Gastroesophageal sphincter (tissue), 4 donors: ENCODE data around the gene KDM2B. TPM values are rescaled to one million over a fixed set of nuclear protein-coding genes. Genes with fewer than 3 reads are reported as not detected.

Experiments used
- ATAC-seq: fragments of 150-250 bp; one replicate; pipeline ENCODE4 v1.9.1; 2016; ENCODE audit warnings: mild to moderate bottlenecking, moderate library complexity
- H3K27ac ChIP-seq, 4 donors: fragments of 200-600 bp; sonication (generic) in 3 of 4; 1 replicate in 3 of 4; 2 replicates in 1 of 4; pipeline ENCODE4 v1.5.1; 2016 to 2019
- H3K27me3 ChIP-seq: fragments of 200-600 bp; sonication (generic); one replicate; pipeline ENCODE4 v1.5.1; 2019
- H3K36me3 ChIP-seq, 2 donors: fragments of 200-600 bp; sonication (generic); one replicate each; pipeline ENCODE4 v1.5.1; 2019; ENCODE audit warnings: control low read depth in 1 of 2
- H3K4me1 ChIP-seq, 3 donors: fragments of 200-600 bp; sonication (generic); 1 replicate in 2 of 3; 2 replicates in 1 of 3; pipeline ENCODE4 v1.5.1; 2016 to 2019; ENCODE audit warnings: control low read depth in 2 of 3
- H3K4me3 ChIP-seq, 2 donors: fragments of 200-600 bp; sonication (generic); one replicate each; pipeline ENCODE4 v1.5.1; 2019; ENCODE audit warnings: mild to moderate bottlenecking in 1 of 2, moderate library complexity in 1 of 2
- H3K9me3 ChIP-seq, 3 donors: fragments of 200-600 bp; sonication (generic); one replicate each; pipeline ENCODE4 v1.5.1; 2017 to 2019; ENCODE audit warnings: control low read depth in 2 of 3
- EP300 ChIP-seq: sonication (generic); formaldehyde crosslinking; IDR thresholded peaks from one replicate; pipeline ENCODE4 v1.6.1; 2017; ENCODE audit warnings: antibody characterized with exemption, mild to moderate bottlenecking
- POLR2A ChIP-seq, 2 donors: fragments of 450-650 bp; IDR thresholded peaks; one replicate each; pipeline ENCODE4 v1.6.1; 2017; ENCODE audit warnings: antibody characterized with exemption in 2 of 2, mild to moderate bottlenecking in 2 of 2, moderate library complexity in 1 of 2
- POLR2AphosphoS5 ChIP-seq: sonication (generic); formaldehyde crosslinking; IDR thresholded peaks from one replicate; pipeline ENCODE4 v1.6.1; 2017; ENCODE audit warnings: antibody characterized with exemption
- WGBS, 2 donors: methylation state at CpG; one replicate each; pipeline ENCODE4 v1.1.5; 2018; ENCODE audit warnings: low coverage in 1 of 2; 5-methylcytosine and 5-hydroxymethylcytosine counted together
- total RNA-seq, 4 donors: library from RNA; depleted of rRNA; stranded (reverse); fragments of >200 nt; gene quantifications; one replicate each; pipeline ENCODE4 v1.1.0, GENCODE V29; 2016
- TF ChIP-seq, protein P1 (sequence below), 4 experiments: fragments of 200-600 bp in 2 of 4; fragments of 450-650 bp in 2 of 4; sonication (generic) in 1 of 4; IDR thresholded peaks; one replicate each; pipeline ENCODE4 v1.5.1; 2017 to 2019; ENCODE audit warnings: antibody characterized with exemption in 4 of 4, mild to moderate bottlenecking in 2 of 4, moderate library complexity in 2 of 4

The KDM2B gene
- total RNA-seq, 4 donors from 2014 or later: 10.0 to 26.5 (median 15.0) TPM

DNA sequence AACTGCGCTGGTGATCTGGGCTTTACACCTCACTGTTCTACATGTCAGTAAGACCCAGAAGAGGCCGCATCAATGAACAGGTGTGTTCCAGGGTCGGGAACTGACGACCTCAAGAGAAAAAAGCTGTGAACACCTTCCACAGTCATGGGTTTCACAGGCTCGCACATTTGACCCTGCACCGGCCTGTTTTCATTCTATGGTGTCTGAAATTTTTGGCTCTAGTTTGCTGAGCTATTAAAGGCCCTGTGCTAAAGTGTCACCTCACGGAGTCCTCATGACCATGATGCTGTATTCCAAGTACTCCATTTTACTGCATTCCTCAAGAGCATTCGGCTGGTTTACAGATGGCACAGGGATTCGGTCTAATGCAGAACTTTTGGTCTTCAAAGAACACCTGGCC is 78.9 kb downstream of the KDM2B start:
- Histone ChIP-seq H3K36me3 (peaks cover 0 to 35% of the 10 kb centered on the region in 2 donors), H3K27me3 (no peaks in the 10 kb centered on the region), H3K9me3 (no peaks in the 10 kb centered on the region), H3K27ac (no peak overlapping the region), H3K4me3 (no peak overlapping the region), H3K4me1 (peaks cover 0 to 16% (median 0%) of the 10 kb centered on the region in 3 donors)
- ATAC-seq: no peak
- TF ChIP-seq EP300 (no peak), POLR2A (IDR thresholded peaks at IDR 0.05) (no peak), POLR2AphosphoS5 (no peak)
- TF ChIP-seq, protein P1, sequence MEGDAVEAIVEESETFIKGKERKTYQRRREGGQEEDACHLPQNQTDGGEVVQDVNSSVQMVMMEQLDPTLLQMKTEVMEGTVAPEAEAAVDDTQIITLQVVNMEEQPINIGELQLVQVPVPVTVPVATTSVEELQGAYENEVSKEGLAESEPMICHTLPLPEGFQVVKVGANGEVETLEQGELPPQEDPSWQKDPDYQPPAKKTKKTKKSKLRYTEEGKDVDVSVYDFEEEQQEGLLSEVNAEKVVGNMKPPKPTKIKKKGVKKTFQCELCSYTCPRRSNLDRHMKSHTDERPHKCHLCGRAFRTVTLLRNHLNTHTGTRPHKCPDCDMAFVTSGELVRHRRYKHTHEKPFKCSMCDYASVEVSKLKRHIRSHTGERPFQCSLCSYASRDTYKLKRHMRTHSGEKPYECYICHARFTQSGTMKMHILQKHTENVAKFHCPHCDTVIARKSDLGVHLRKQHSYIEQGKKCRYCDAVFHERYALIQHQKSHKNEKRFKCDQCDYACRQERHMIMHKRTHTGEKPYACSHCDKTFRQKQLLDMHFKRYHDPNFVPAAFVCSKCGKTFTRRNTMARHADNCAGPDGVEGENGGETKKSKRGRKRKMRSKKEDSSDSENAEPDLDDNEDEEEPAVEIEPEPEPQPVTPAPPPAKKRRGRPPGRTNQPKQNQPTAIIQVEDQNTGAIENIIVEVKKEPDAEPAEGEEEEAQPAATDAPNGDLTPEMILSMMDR (IDR thresholded peaks at IDR 0.05): no peak
- WGBS, 2 donors: 80 to 100% methylated on average over 1 to 3 of the region's 9 CpGs

DNA sequence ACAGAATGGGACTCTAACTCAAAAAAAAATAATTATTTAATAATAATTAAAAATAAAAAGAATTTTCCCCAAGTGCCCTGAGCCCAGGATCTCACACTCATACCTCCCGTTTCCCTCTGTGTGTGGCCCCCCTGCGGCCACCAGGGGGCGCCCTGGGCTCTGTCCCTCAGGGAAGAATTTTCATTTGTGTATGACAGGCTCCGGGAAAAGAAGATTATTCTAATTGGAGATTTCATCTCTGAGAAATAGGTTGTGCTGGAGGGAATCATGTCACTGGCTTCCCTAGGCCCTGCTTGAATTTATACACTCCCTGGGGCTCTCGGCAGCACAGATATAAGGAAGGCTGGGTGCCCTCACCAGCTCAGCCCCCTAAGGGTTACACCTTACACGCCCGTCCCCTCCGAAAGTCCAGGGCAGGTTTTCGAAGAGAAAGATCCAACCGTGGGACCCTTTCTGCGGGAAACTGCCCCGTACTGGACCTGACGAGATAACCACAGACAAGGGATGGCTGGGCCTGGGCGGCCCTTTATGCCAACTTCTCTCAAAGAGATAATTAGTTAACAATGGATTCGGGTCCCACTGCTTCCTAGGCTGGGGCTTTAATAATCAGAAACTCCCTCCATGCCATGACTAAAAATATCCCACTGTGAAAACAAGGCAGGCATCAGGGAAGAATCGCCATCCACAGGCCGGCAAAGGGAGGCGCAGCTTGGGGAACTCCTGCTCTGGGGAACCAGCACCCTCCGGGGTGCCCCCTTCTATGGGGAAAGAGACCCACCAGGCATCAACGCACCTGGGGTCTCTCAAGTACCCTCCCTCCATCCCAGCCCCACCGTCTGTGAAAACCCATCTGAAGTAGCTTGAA is 80.7 kb downstream of the KDM2B start:
- Histone ChIP-seq H3K4me1 (peaks cover 0 to 16% (median 0%) of the 10 kb centered on the region in 3 donors), H3K27ac (peak overlapping the region; percentile 37 to 81 (median 80)), H3K36me3 (peaks cover 0 to 32% of the 10 kb centered on the region in 2 donors), H3K27me3 (no peaks in the 10 kb centered on the region), H3K4me3 (peak overlapping the region; percentile 2 to 39), H3K9me3 (no peaks in the 10 kb centered on the region)
- peak; percentile 84 for ATAC-seq
- WGBS, 2 donors: 3 to 13% methylated on average over 5 to 11 of the region's 21 CpGs
- TF ChIP-seq POLR2AphosphoS5 (no peak), EP300 (no peak), POLR2A (IDR thresholded peaks at IDR 0.05) (no peak)
- TF ChIP-seq, protein P1 (IDR thresholded peaks at IDR 0.05): peak in 3 of 4 experiments; percentile 75 to 95 (median 90)

DNA sequence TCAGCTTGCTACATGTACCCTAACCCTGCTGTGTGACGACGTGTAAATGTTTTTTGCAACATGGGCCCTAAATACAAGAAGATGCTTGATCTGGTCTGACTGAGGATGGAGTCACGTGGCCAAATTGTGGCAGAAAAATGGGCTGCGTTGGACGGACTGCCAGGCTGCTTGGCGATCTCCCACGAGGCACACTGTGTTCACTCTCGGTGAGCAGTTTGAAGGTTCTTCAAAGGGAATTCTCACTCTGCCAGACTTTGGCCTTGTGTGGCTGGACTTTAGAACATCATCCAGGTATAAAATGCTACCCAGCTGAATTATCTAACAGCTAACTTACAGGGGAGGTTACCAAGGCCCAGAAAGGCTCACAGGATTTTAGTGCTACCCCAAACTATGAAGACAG is 85.1 kb downstream of the KDM2B start:
- no peaks in the 10 kb centered on the region for H3K27me3 ChIP-seq
- 84% methylated on average over 7 of the region's 8 CpGs; no CpG with 5 or more reads in 1 of the 2 donors for WGBS, 2 donors
- H3K9me3 ChIP-seq: no peaks in the 10 kb centered on the region
- peaks cover 0 to 7% of the 10 kb centered on the region in 2 donors for H3K36me3 ChIP-seq
- TF ChIP-seq, protein P1 (IDR thresholded peaks at IDR 0.05): no peak
- TF ChIP-seq POLR2AphosphoS5 (no peak), EP300 (no peak), POLR2A (IDR thresholded peaks at IDR 0.05) (no peak)
- H3K27ac ChIP-seq: no peak overlapping the region
- peaks cover 0 to 14% (median 0%) of the 10 kb centered on the region in 3 donors for H3K4me1 ChIP-seq
- H3K4me3 ChIP-seq: no peak overlapping the region
- ATAC-seq: no peak

DNA sequence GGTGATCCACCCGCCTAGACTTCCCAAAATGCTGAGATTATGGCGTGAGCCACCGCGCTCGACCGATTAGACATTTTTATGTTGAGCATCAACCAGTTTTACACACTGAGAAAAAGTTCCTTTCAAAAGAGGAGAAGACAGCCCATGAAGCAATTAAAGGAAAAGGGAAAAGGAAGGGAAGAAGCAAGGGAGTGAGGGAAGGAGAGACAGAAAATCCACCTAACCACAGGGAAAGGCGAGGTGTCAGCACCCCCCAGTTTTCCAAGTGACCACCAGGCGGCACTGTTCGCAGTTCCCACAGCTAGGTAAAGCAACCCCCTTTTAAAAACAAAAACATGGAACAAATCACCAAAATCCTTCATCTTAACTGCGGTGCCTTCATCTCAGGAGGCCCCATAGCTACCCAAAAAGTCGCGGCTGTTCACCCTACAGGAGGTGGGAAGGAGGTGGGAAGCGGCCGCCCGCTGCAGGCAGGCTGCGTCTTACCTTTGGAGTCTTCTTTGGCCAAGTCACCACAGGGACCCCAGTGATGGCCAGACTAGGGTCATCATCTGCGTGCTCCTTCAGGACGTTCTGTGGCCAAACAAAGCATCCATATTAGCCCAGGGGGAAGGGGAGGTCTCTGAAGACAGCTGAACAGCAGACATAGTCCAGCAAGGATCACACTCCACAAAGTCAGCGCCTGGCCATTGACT is 86.6 kb downstream of the KDM2B start:
- Histone ChIP-seq H3K4me1 (no peaks in the 10 kb centered on the region), H3K27ac (no peak overlapping the region), H3K27me3 (no peaks in the 10 kb centered on the region), H3K9me3 (no peaks in the 10 kb centered on the region), H3K36me3 (peaks cover 0 to 22% of the 10 kb centered on the region in 2 donors), H3K4me3 (no peak overlapping the region)
- WGBS, 2 donors: 50 to 62% methylated on average over 6 to 8 of the region's 19 CpGs
- no peak for ATAC-seq
- no peak for TF ChIP-seq EP300
- TF ChIP-seq, protein P1 (IDR thresholded peaks at IDR 0.05): peak in 3 of 4 experiments; percentile 59 to 76 (median 65)
